Measurements from ENCODE around the gene RPS6KA2.
"Not testable (repeated sequence)": the region's sequence is repeated elsewhere in the genome, so short reads cannot be mapped to it uniquely, and the experiment has no call there.

RPS6KA2 gene

GRCh38 chr6:166387098-166387497 is 240.0 kb downstream of the RPS6KA2 start:
- DNase-seq, result not testable (repeated sequence)

DNA sequence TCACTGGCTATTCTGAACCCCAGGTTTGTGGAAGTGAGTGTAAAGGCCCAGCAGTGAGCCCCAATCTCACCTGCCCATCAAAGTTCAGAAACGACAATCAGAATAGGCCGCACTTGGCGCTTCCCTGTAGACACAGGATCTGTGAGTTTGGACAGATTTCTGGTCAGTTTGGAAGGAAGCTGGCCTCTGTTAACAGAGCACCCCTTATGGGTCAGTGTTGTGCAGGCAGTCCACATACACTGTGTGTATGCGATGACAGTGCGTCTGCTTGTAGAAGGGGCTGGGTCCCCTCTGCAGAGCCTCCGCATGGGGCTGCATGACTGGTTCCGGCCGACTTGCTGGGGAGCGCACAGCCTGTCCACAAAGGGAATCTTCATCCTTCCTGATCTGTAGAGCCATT is 240.9 kb downstream of the RPS6KA2 start:
- DNase-seq, result no peak

GRCh38 chr6:166383802-166384363 is 243.2 kb downstream of the RPS6KA2 start:
- DNase-seq, result peak; percentile 12 to 32

GRCh38 chr6:166382933-166383801 is 243.9 kb downstream of the RPS6KA2 start, which contains the start of gene MPC1:
Gene MPC1, minus strand, starts transcription at chr6:166382940. Its CDS starts 64 bp downstream, at chr6:166382876.
- peak; percentile 94 to 95 for DNase-seq

DNA sequence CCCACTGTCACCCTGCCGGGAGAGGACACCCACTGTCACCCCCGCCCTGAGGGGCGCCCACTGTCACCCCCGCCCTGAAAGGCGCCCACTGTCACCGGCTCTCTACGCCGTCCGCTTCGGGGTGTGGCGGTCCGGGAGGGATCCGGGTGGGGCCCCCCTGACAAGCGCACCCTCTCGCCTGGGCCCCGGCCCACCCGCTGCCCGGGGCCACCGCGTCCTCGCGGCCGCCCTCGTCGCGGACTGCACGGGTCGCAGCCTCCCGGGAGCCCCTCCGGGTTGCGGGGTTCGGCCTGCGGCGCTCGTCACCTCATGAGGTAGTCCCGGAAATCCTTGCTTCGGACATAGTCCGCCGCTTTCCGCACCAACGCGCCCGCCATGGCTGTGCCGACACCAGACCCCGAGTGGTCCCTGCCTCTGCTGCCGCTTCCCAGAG is 244.5 kb downstream of the RPS6KA2 start:
- DNase-seq, result peak in 1 of 2 donors; percentile 13

- DNase-seq, result peak; percentile 71 to 73
Observed at GRCh38 chr6:166381733-166382499, 245.1 kb downstream of the RPS6KA2 start.

- no peak for DNase-seq
Observed at GRCh38 chr6:166381381-166381732, 245.7 kb downstream of the RPS6KA2 start.

DNA sequence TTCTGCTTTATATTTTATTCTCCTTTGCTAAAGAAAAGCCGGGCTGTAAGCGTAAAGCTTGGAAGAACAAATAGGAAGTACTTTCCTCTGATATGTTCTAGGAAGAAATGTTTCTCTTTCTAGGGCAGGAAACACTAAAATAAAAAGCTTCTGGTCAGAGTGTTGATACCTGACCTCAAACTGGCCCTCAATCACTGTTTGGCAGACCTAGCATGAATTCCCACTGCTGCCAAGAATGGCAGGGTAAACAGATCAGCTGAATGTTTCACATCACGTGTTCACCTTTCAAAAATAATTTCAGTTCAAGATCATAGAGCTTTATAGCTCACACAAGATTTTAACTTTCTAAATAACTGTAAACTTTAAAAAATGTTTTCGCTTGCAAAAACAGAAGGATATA is 247.3 kb downstream of the RPS6KA2 start:
- DNase-seq, result no peak

- DNase-seq, result no peak
Observed at GRCh38 chr6:166379103-166379586, 247.9 kb downstream of the RPS6KA2 start.

- DNase-seq, result no peak
Observed at GRCh38 chr6:166377721-166378120, 249.3 kb downstream of the RPS6KA2 start.

- DNase-seq, result no peak
Observed at GRCh38 chr6:166375013-166375412, 252.0 kb downstream of the RPS6KA2 start.

- no peak for DNase-seq
Observed at GRCh38 chr6:166370489-166370888, 256.6 kb downstream of the RPS6KA2 start.

DNA sequence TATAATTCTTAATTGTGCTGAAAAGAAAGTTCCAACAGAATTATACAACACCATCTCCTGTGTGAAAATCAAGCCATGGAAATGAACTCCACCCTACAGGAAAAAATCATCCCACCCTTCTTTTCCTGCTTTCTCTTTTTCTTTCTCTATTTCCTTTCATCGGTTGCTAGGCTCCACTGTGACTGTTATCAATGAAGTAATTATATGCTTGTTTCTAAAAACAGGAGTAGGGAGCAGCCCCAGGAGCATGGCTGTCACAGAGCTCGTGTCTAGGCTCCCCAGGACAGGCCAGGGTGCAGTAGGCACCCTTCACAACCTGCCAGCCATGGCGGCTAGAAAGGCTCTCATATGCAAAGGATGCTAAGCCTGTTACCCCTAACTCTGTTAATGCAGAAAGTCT is 257.3 kb downstream of the RPS6KA2 start:
- no peak for DNase-seq

GRCh38 chr6:166366921-166367320 is 260.1 kb downstream of the RPS6KA2 start:
- no peak for DNase-seq

GRCh38 chr6:166365806-166366205 is 261.2 kb downstream of the RPS6KA2 start:
- DNase-seq, result no peak

DNA sequence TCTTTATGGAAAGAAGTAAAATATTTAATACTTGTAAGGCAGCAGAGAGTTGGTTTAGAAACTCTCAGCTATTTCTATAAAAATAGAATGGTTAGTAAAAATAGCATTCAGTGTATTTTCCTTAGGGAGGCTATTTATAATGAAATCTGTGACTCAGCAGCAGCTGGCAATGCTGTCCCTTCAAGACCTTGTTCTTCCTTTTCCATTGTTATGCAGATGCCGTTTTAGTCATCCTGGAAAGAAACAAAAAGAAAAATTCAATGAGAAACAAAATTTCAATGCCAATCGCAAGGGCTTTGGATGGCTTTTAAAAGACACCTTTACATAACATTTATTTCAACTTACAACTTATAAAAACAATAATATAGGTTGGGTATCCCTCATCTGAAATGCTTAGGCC is 261.8 kb downstream of the RPS6KA2 start:
- no peak for DNase-seq

DNA sequence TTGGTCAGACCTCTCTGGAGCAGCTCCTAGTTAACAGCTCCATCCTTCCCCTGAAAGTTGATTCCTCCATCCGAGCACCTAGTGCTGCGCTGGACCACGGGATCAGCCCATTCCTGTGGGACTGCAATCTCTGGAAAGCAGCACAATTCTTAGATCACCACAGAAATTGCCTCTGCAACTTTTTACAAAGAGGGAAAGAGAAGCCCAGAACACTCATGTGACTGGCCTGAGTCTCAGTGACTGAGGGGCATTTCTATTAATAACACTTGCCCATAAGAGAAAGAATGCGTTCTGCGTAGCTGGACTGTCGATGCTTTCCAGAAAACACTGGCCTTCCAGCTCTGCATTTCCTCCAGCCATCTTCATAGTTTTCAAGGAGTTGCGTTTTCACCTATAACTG is 262.6 kb downstream of the RPS6KA2 start:
- no peak for DNase-seq

GRCh38 chr6:166362427-166362826 is 264.6 kb downstream of the RPS6KA2 start:
- not testable (repeated sequence) for DNase-seq

DNA sequence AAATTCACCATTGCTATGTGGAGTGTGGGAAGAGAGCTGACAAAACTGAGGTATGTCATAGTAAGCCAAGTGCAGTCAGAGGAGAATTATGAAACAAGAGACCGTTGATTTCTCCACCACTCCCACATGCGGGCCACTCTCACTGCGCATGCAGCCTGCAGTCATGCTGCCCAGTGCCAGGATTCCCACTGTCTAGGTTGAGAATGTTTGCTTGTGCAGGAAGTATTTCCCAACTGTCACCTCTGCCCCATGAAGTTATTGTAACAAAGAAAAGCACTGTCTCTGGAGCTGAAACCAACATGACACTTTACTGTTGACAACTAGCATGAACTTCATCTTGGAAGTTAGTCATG is 266.0 kb downstream of the RPS6KA2 start:
- DNase-seq, result no peak

GRCh38 chr6:166360243-166361076 is 266.6 kb downstream of the RPS6KA2 start:
- DNase-seq, result no peak

Measured in CD4-positive, alpha-beta T cell treated with Interleukin-1 beta for 1 hour (primary cell).